ENCODE results near the gene MORC4. TPM values are rescaled to one million over a fixed set of nuclear protein-coding genes. Genes with fewer than 3 reads are reported as not detected.

MORC4 gene
- total RNA-seq, 1 donor from 2014 or later: 10.8 TPM

DNA sequence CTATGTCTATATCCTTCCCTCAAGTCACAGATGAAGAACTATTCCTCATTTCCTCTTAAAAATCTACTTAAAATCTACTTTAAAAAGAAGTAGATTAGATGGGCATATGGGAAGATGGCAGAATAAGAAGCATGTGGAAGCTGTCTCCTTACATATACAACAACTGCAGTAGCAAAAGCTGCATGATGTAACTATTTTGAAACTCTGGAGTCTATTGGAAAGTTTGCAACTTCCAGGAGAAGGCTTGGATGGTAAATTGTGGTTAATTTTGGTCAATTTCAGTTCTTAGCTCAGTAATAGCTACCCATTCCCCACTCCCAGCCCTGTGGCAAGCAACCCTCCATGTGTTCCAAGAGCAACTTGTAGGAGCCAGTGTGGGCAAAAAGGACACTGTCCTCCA, 36.9 kb downstream of the MORC4 start:
- intact Hi-C loops (cut with DNase I): no loop called here
- H3K27ac ChIP-seq: no peak overlapping the region
- TF ChIP-seq CTCF (IDR thresholded peaks at IDR 0.05): no peak
- no peaks in the 10 kb centered on the region for H3K4me1 ChIP-seq
- H3K36me3 ChIP-seq: peaks cover 7% of the 10 kb centered on the region
- H3K9me3 ChIP-seq: no peaks in the 10 kb centered on the region
- no peak for ATAC-seq
- H3K27me3 ChIP-seq (ENCODE audit: low read depth): no peaks in the 10 kb centered on the region
- no peak overlapping the region for H3K4me3 ChIP-seq
- DNase-seq: no peak

DNA sequence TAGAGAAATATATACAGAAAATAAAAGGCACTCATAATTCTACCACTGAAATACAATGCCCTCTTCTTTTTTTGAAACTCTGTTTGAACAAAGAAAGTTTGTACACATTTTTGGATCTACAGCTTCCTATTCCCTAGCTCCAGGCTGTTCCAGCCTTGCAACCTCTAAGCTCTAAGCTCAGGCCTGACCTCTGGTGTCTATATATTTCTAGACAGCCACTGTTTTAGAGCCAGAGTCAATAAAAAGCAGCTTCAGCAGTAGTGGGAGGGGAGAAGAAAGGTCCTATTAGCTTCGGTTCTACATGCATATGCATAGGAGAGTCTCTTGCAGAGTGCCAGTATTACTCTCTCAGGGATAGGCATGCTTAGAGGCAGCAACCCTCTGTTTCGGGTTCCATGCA, 40.1 kb downstream of the MORC4 start:
- intact Hi-C loops (cut with DNase I): no loop called here
- Histone ChIP-seq H3K4me1 (no peaks in the 10 kb centered on the region), H3K27me3 (ENCODE audit: low read depth) (no peaks in the 10 kb centered on the region), H3K4me3 (no peak overlapping the region), H3K27ac (no peak overlapping the region), H3K36me3 (peaks cover 12% of the 10 kb centered on the region), H3K9me3 (no peaks in the 10 kb centered on the region)
- DNase-seq: no peak
- ATAC-seq: peak in 1 of 2 donors; percentile 66
- TF ChIP-seq CTCF (IDR thresholded peaks at IDR 0.05): no peak

DNA sequence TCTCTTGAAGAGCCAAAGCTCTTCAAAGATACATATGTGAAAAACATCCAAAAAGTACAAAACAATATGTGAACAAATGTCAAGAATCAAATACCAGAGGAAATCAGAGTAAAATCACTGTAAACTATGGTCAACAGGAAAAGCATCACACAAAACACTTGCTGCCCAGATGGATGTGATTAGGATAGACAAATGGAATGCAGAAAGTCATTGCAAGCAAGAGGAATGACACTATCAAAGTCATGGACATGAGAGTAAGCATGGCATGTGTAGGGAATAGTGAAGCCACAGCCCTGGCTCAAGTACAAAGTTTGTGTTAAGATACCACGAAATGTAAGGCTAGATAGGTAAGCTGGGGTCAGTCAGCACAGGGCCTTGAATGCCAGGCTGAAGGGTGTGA, 42.2 kb downstream of the MORC4 start:
- Histone ChIP-seq H3K27me3 (ENCODE audit: low read depth) (no peaks in the 10 kb centered on the region), H3K36me3 (peaks cover 12% of the 10 kb centered on the region), H3K27ac (no peak overlapping the region), H3K9me3 (no peaks in the 10 kb centered on the region), H3K4me1 (no peaks in the 10 kb centered on the region), H3K4me3 (no peak overlapping the region)
- no peak for DNase-seq
- intact Hi-C loops (cut with DNase I): no loop called here
- no peak for ATAC-seq
- TF ChIP-seq CTCF (IDR thresholded peaks at IDR 0.05): no peak

DNA sequence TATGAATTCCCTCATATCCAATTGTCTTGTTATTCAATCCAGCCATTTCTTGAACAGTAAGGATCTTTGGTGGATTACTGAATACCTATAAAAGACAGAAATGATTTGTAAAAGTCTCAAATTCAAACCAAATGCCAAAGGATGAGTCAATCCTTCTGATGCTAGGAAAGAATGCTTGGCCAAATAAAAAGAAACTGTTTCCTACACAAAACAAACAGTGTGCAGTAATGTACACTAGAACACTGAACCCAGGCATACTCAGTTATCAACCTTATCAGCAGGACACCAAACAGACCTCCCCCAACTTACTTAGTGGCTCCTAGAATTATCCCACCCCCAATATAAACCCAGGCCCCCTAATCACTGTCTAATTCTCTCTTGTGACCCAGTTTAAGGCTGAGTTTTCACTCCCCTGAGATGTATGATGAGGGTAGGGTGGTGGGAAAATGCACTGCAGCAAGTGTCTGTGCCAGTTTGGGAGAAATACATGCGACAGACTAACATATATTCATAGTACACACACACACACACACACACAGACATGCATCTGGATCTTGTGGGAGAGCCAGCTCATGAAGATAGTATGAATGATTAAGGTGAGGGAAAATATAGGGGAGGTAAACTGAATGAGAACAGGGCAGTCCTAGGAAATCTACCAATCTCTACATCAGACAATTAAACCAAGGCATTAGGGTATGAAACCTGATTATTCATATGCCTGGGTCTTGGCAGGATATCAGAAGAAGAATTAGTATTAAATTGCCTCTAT, 44.8 kb downstream of the MORC4 start:
- TF ChIP-seq CTCF (IDR thresholded peaks at IDR 0.05): no peak
- intact Hi-C loops (cut with DNase I): no loop called here
- DNase-seq: no peak

DNA sequence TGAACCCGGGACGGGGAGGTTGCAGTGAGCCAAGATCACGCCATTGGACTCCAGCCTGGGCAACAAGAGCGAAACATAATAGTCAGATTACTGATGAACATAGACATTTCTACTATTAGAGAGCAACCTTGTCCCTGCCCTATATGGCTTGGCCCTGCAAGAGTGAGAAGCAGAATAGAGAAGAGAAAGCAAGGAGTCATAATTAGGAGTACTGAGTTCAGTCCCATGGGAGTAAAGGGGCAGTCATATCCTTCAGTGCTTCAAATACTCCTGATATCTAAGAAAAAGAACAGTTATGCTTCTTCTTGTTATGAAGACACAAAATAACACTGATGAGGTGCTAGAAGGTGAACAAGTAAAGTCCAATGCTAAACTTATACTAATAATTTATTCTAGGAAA, 46.0 kb downstream of the MORC4 start:
- no peaks in the 10 kb centered on the region for H3K4me1 ChIP-seq
- no peak for TF ChIP-seq CTCF (IDR thresholded peaks at IDR 0.05)
- H3K9me3 ChIP-seq: no peaks in the 10 kb centered on the region
- H3K4me3 ChIP-seq: no peak overlapping the region
- DNase-seq (no peak), ATAC-seq (no peak)
- peaks cover 6% of the 10 kb centered on the region for H3K36me3 ChIP-seq
- intact Hi-C loops (cut with DNase I): no loop called here
- no peak overlapping the region for H3K27ac ChIP-seq
- no peaks in the 10 kb centered on the region for H3K27me3 ChIP-seq (ENCODE audit: low read depth)

More for the DNA sequence above, 44.8 kb downstream of the MORC4 start:
- no peak overlapping the region for H3K4me3 ChIP-seq
- ATAC-seq: no peak
- no peaks in the 10 kb centered on the region for H3K9me3 ChIP-seq
- no peaks in the 10 kb centered on the region for H3K27me3 ChIP-seq (ENCODE audit: low read depth)
- no peaks in the 10 kb centered on the region for H3K4me1 ChIP-seq
- H3K36me3 ChIP-seq: peaks cover 6% of the 10 kb centered on the region
- H3K27ac ChIP-seq: no peak overlapping the region

Data from lower lobe of right lung (tissue), 2 donors.